K562 (cell line): ENCODE data around the gene IQCE. TPM values are rescaled to one million over a fixed set of nuclear protein-coding genes. Genes with fewer than 3 reads are reported as not detected.

Experiments used
- ARNT ChIP-seq, 2 experiments: fragments of 450-650 bp; IDR thresholded peaks; 2 replicates each; pipeline ENCODE4 v1.6.1; 2016; ENCODE audit warnings: mild to moderate bottlenecking in 1 of 2
- CREB1 ChIP-seq, 2 experiments: sonication (generic) in 1 of 2; formaldehyde crosslinking in 1 of 2; IDR thresholded peaks; 2 replicates each; pipeline versions ENCODE4 v1.6.1 to v1.8.0; 2012 to 2022; ENCODE audit warnings: inconsistent platforms in 1 of 2, mild to moderate bottlenecking in 1 of 2, missing genetic modification reagents in 1 of 2, moderate library complexity in 1 of 2
- CTBP1 ChIP-seq: fragments of 450-650 bp; IDR thresholded peaks from 2 replicates; pipeline ENCODE4 v1.6.1; 2016; ENCODE audit warnings: borderline replicate concordance
- E2F6 ChIP-seq, 2 experiments: IDR thresholded peaks; 2 replicates each; pipeline ENCODE4 v1.6.1; 2011; ENCODE audit warnings: borderline replicate concordance in 1 of 2, control low read depth in 1 of 2, low read depth in 1 of 2, low read length in 1 of 2, mild to moderate bottlenecking in 1 of 2, mixed read lengths in 1 of 2, moderate library complexity in 1 of 2; ENCODE audit not compliant: insufficient read depth in 1 of 2, insufficient read length in 1 of 2, poor library complexity in 1 of 2, severe bottlenecking in 1 of 2; ENCODE audit errors: extremely low read depth in 1 of 2
- ELK3 ChIP-seq: fragments of 450-650 bp; formaldehyde crosslinking; IDR thresholded peaks from 2 replicates; pipeline ENCODE4 v1.4.0; 2020; ENCODE audit warnings: mild to moderate bottlenecking
- GATAD2A ChIP-seq: fragments of 450-650 bp; IDR thresholded peaks from 2 replicates; pipeline ENCODE4 v1.6.1; 2017
- GMEB1 ChIP-seq: fragments of 250-450 bp; sonication (Bioruptor Pico); IDR thresholded peaks from 2 replicates; pipeline ENCODE4 v1.4.0; 2020; ENCODE audit warnings: mild to moderate bottlenecking
- RAD51 ChIP-seq: fragments of 450-650 bp; IDR thresholded peaks from 2 replicates; pipeline ENCODE4 v1.7.1; 2016; ENCODE audit warnings: low read depth, mild to moderate bottlenecking, borderline replicate concordance
- RUNX1 ChIP-seq: sonication (generic); IDR thresholded peaks from 2 replicates; pipeline ENCODE4 v1.6.1; 2016; ENCODE audit warnings: antibody characterized with exemption, low read depth
- SRSF9 ChIP-seq: fragments of 200-400 bp; formaldehyde crosslinking; IDR thresholded peaks from 2 replicates; pipeline ENCODE4 v1.6.1; 2017; ENCODE audit warnings: low read depth, low read length, borderline replicate concordance
- STAT5B ChIP-seq: fragments of 250-450 bp; sonication (Bioruptor Pico); IDR thresholded peaks from 2 replicates; pipeline ENCODE4 v1.8.0; 2021; ENCODE audit warnings: mild to moderate bottlenecking, inconsistent platforms
- TCF15 ChIP-seq: fragments of 250-450 bp; sonication (Bioruptor Pico); IDR thresholded peaks from 2 replicates; pipeline ENCODE4 v1.8.0; 2022; ENCODE audit warnings: moderate library complexity, mild to moderate bottlenecking, inconsistent platforms
- TFE3 ChIP-seq: fragments of 450-650 bp; formaldehyde crosslinking; IDR thresholded peaks from 2 replicates; pipeline ENCODE4 v1.4.0; 2020; ENCODE audit warnings: mild to moderate bottlenecking, mixed read lengths
- VEZF1 ChIP-seq: fragments of 200-800 bp; sonication (Bioruptor generic); IDR thresholded peaks from 2 replicates; pipeline ENCODE4 v1.6.1; 2017; ENCODE audit warnings: missing genetic modification characterization, missing compliant biosample characterization
- YBX1 ChIP-seq: fragments of 450-650 bp; IDR thresholded peaks from 2 replicates; pipeline ENCODE4 v1.7.1; 2016; ENCODE audit warnings: mild to moderate bottlenecking
- ZNF121 ChIP-seq: sonication (generic); formaldehyde crosslinking; conservative IDR thresholded peaks from 2 replicates; pipeline ENCODE4 v1.8.0; 2022; ENCODE audit warnings: missing genetic modification reagents
- ZNF282 ChIP-seq: sonication (generic); formaldehyde crosslinking; IDR thresholded peaks from 2 replicates; pipeline ENCODE4 v1.8.1; 2023; ENCODE audit warnings: missing genetic modification reagents
- polyA plus RNA-seq, 8 experiments: library from polyadenylated mRNA; depleted of rRNA in 4 of 8; stranded (reverse) in 5 of 8; unstranded in 3 of 8; fragments of >200 nt; fragmentation: Nextera tagmentation in 2 of 8; fragmentation: Illumina TruSeq in 1 of 8; extraction: Ambion mirVana in 2 of 8; extraction: Trizol in 1 of 8; gene quantifications; 2 replicates each; pipeline versions ENCODE4 v1.2.1 to v1.2.3, GENCODE V29; 2011 to 2014; ENCODE audit warnings: inconsistent platforms in 1 of 8, missing spikeins in 1 of 8
- total RNA-seq, 7 experiments: library from RNA; depleted of rRNA in 6 of 7; stranded (reverse); fragments of >200 nt in 6 of 7; fragmentation: Illumina TruSeq in 2 of 7; extraction: Trizol in 2 of 7; gene quantifications; 2 replicates each; pipeline versions ENCODE4 v1.2.1 to v1.2.3, GENCODE V29; 2011 to 2021; ENCODE audit warnings: low replicate concordance in 1 of 7

IQCE gene
- total and polyA plus RNA-seq, 9 of the 15 experiments (the other 6 are each of a cell fraction or from before 2014, with no cell fraction given) = 0.18 to 8.5 (median 4.2) TPM

GRCh38 chr7:2530071-2530987 is 28.4 kb upstream of the IQCE start (continued):
- no peak for TF ChIP-seq E2F6 (IDR thresholded peaks at IDR 0.05; ENCODE audit: borderline replicate concordance in 1 of 2, extremely low read depth in 1 of 2, insufficient read depth in 1 of 2, insufficient read length in 1 of 2, low read depth in 1 of 2, low read length in 1 of 2, poor library complexity in 1 of 2, severe bottlenecking in 1 of 2)
- no peak for TF ChIP-seq GMEB1 (CRISPR knock-in tag)
- TF ChIP-seq ZNF121 (CRISPR knock-in tag) = no peak
- TF ChIP-seq SRSF9 = no peak
- no peak for TF ChIP-seq YBX1
- TF ChIP-seq ZNF282 (CRISPR knock-in tag) = no peak
- no peak for TF ChIP-seq TFE3 (CRISPR knock-in tag)
- no peak for TF ChIP-seq GATAD2A
- TF ChIP-seq VEZF1 (CRISPR knock-in tag) = peak; percentile 86
- no peak for TF ChIP-seq RAD51
- TF ChIP-seq STAT5B (CRISPR knock-in tag) = no peak
- peak; percentile 59; the same call in 1 of the 2 replicates for TF ChIP-seq CTBP1
- TF ChIP-seq ARNT (IDR thresholded peaks at IDR 0.05) = no peak
- TF ChIP-seq ELK3 = no peak
- TF ChIP-seq TCF15 = no peak
- TF ChIP-seq CREB1 (IDR thresholded peaks at IDR 0.05) = no peak
- no peak for TF ChIP-seq CREB1 (CRISPR knock-in tag; IDR thresholded peaks at IDR 0.05)
- 0 out of 2 replicates have a peak, but pooled peaks have one; percentile 24 for TF ChIP-seq RUNX1
